Type B pancreatic cell (in vitro differentiated cells): ENCODE results near the gene RPH3AL. TPM values are rescaled to one million over a fixed set of nuclear protein-coding genes. Genes with fewer than 3 reads are reported as not detected.

Experiments
- DNase-seq: peaks from one replicate; pipeline ENCODE4 v3.0.0; 2021; ENCODE audit warnings: mixed read lengths; ENCODE audit not compliant: unreplicated experiment; ENCODE audit errors: extremely low spot score
- H3K27ac Mint-ChIP-seq: 2 replicates; pipeline ENCODE4 v1.8.0; 2021; ENCODE audit warnings: mild to moderate bottlenecking, mixed read lengths
- H3K27me3 Mint-ChIP-seq: 2 replicates; pipeline ENCODE4 v1.8.0; 2021; ENCODE audit warnings: mixed read lengths
- H3K36me3 Mint-ChIP-seq: 2 replicates; pipeline ENCODE4 v1.8.0; 2021; ENCODE audit warnings: mixed read lengths
- H3K4me1 Mint-ChIP-seq: one replicate; pipeline ENCODE4 v1.8.0; 2021; ENCODE audit warnings: mixed read lengths; ENCODE audit not compliant: unreplicated experiment
- H3K4me3 Mint-ChIP-seq: 2 replicates; pipeline ENCODE4 v1.8.0; 2021; ENCODE audit warnings: mild to moderate bottlenecking, mixed read lengths
- H3K9me3 Mint-ChIP-seq: 2 replicates; pipeline ENCODE4 v1.8.0; 2021; ENCODE audit warnings: mixed read lengths
- long read RNA-seq: library from polyadenylated mRNA; unstranded; transcript quantifications from one replicate; pipeline ENCODE4 v2.0.0, GENCODE V29; 2020
- total RNA-seq: library from RNA; stranded (reverse); gene quantifications from 2 replicates; pipeline ENCODE4 v1.2.1, GENCODE V29; 2021; ENCODE audit warnings: low replicate concordance
- TF ChIP-seq, protein P1 (sequence below): fragments of 200-600 bp; sonication (generic); conservative IDR thresholded peaks from 2 replicates; pipeline ENCODE4 v1.5.0; 2021; ENCODE audit warnings: antibody characterized with exemption, mild to moderate bottlenecking

Gene RPH3AL, protein sequence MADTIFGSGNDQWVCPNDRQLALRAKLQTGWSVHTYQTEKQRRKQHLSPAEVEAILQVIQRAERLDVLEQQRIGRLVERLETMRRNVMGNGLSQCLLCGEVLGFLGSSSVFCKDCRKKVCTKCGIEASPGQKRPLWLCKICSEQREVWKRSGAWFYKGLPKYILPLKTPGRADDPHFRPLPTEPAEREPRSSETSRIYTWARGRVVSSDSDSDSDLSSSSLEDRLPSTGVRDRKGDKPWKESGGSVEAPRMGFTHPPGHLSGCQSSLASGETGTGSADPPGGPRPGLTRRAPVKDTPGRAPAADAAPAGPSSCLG
- total RNA-seq, result 13.5 and 14.9 TPM in 2 replicates
- long read RNA-seq, partial matches to known transcripts, result 0 of 2 reads
- long read RNA-seq, other reads (novel, unspliced or antisense), result 2 of 2 reads

DNA sequence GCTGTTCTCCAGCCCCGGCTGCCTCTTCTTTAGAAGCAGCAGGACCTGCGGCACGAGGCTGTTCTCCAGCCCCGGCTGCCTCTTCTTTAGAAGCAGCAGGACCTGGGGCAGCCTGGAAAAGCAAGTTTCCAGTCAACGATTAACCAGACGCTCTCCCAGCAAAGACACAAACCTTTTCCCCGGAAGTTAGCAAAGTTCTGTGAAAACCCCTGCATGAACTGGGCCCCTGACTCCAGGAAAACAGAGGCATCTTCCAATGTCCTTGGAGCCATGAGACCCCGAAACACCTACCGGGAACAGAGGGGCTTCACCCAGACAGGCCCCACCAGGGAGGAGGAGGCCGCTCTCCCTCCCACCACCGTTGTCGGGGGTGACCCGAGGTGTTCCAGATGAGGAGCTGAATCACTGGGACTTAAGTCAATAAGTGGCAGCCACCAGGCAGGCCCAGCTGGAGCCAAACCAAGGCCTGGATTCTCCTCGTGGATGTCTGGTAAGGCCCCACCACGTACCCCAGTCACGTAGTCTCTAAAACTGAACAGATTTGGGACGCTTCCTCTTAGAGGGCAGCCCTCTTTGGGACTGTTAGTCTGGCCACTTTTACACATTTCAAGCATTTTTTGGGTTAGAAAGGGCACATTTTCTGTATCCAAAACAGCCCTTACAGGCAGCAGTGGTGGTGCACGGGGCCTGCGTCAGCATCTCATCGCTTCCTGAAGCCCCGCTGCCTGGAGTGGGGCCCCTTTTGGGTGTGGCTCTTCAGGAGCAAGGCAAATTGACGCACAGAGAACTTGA is at the start of gene RPH3AL:
Gene RPH3AL, minus strand, starts transcription at position 387 of the 792 bp plus-strand sequence. CDS start 25,264 bp downstream, outside the sequence.
- Mint-ChIP-seq H3K27me3 (no peaks in the 10 kb centered on the region), H3K4me3 (peak within 1 kb of the TSS; percentile 79)
- DNase-seq, result peak; percentile 70

DNA sequence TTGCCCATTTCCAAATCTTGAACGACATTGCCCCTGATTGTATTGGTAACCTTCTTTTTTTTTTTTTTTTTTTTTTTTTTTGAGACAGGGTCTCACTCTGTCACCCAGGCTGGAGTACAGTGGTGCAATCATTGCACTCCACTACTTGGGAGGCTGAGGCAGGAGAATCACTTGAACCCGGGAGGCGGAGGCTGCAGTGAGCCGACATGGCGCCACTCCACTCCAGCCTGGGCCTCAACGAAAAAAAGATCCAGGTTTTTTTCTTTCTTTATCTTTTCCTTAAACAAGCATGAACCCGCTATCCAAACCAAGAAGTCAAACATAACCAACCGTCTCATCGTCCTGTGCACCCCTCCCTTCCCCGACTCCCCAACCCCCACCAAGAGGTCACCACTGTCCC is 47.6 kb upstream of the RPH3AL start:
- DNase-seq, result no peak
- no peaks in the 10 kb centered on the region for H3K9me3 Mint-ChIP-seq
- H3K27me3 Mint-ChIP-seq, result peaks cover 6% of the 10 kb centered on the region
- H3K4me1 Mint-ChIP-seq, result no peaks in the 10 kb centered on the region
- H3K36me3 Mint-ChIP-seq, result no peaks in the 10 kb centered on the region
- no peak overlapping the region for H3K4me3 Mint-ChIP-seq
- TF ChIP-seq, protein P1, sequence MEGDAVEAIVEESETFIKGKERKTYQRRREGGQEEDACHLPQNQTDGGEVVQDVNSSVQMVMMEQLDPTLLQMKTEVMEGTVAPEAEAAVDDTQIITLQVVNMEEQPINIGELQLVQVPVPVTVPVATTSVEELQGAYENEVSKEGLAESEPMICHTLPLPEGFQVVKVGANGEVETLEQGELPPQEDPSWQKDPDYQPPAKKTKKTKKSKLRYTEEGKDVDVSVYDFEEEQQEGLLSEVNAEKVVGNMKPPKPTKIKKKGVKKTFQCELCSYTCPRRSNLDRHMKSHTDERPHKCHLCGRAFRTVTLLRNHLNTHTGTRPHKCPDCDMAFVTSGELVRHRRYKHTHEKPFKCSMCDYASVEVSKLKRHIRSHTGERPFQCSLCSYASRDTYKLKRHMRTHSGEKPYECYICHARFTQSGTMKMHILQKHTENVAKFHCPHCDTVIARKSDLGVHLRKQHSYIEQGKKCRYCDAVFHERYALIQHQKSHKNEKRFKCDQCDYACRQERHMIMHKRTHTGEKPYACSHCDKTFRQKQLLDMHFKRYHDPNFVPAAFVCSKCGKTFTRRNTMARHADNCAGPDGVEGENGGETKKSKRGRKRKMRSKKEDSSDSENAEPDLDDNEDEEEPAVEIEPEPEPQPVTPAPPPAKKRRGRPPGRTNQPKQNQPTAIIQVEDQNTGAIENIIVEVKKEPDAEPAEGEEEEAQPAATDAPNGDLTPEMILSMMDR, result no peak
- no peak overlapping the region for H3K27ac Mint-ChIP-seq

More for the DNA sequence above, at the start of gene RPH3AL:
- no peaks in the 10 kb centered on the region for H3K9me3 Mint-ChIP-seq
- H3K27ac Mint-ChIP-seq, result peak within 1 kb of the TSS; percentile 95
- TF ChIP-seq, protein P1, result no peak
- peaks cover 51% of the 10 kb centered on the region for H3K4me1 Mint-ChIP-seq
- peaks cover 7% of the 10 kb centered on the region for H3K36me3 Mint-ChIP-seq

DNA sequence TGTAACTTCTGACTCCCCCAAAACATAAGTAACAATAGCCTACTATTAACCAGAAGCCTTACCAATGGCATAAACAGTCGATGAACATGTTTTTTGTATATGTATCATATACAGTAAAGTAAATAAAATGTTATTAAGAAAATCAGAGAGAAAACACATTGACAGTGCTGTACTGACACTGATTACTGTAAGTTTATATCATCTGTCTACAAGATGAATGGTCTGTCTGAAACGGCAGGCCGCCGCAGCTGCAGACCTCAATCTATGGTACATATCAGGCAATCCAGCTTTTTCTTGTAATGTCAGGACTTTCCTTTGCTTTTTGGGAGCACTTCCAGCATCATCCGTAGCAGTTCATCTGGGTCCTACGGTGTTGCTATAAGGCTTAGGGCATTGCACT is 44.2 kb upstream of the RPH3AL start:
- H3K27me3 Mint-ChIP-seq, result no peaks in the 10 kb centered on the region
- H3K27ac Mint-ChIP-seq, result no peak overlapping the region
- peaks cover 5% of the 10 kb centered on the region for H3K4me1 Mint-ChIP-seq
- H3K36me3 Mint-ChIP-seq, result no peaks in the 10 kb centered on the region
- no peak for DNase-seq
- no peak overlapping the region for H3K4me3 Mint-ChIP-seq
- no peaks in the 10 kb centered on the region for H3K9me3 Mint-ChIP-seq
- TF ChIP-seq, protein P1, result no peak

DNA sequence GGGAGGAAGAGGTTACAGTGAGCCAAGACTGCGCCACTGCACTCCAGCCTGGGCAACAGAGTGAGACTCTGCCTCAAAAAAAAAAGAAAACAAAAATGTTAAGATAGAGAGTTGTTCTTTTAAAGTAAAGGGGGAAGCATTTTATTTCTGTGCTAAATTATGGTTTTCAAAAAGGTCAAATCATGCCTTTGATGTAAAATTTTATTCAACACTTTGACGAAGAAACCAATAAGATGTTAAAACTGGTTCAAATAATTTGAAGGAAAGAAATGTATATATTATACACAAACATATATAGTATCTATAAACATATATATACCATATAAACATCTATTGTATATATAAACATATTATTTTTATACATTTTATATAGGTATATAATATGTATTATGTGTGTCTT is 43.4 kb upstream of the RPH3AL start:
- no peak for DNase-seq
- Mint-ChIP-seq H3K4me1 (peaks cover 5% of the 10 kb centered on the region), H3K9me3 (no peaks in the 10 kb centered on the region), H3K36me3 (no peaks in the 10 kb centered on the region), H3K27ac (no peak overlapping the region), H3K4me3 (no peak overlapping the region), H3K27me3 (no peaks in the 10 kb centered on the region)
- TF ChIP-seq, protein P1, result no peak

DNA sequence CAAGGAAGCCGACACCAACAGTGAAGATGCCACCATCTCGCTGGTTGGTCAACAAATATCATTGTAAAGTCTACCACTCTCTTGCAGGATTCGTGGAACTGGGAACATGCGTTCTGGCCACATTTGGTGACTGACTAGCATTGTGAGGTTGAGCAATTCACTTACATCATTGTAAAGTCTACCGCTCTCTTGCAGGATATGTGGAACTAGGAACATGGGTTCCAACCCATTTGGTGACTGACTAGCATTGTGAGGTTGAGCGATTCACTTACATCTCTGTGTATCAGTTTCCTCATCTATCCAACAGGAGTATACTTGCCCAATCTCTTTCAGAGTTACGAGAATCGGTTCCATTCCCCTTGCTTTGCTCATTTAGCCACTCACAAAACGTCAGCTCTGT is 42.6 kb upstream of the RPH3AL start:
- no peak for DNase-seq
- no peaks in the 10 kb centered on the region for H3K27me3 Mint-ChIP-seq
- no peaks in the 10 kb centered on the region for H3K9me3 Mint-ChIP-seq
- no peak overlapping the region for H3K4me3 Mint-ChIP-seq
- no peaks in the 10 kb centered on the region for H3K36me3 Mint-ChIP-seq
- H3K4me1 Mint-ChIP-seq, result peaks cover 5% of the 10 kb centered on the region
- H3K27ac Mint-ChIP-seq, result no peak overlapping the region
- TF ChIP-seq, protein P1, result no peak
